IMR-90 (cell line): ENCODE data around the gene SCGB2A2. TPM values are rescaled to one million over a fixed set of nuclear protein-coding genes. Genes with fewer than 3 reads are reported as not detected.

Experiments
- ATAC-seq: fragments of 200-7000 bp; cut with Tn5 transposase; 2 replicates; pipeline ENCODE4 v1.9.1; 2020; ENCODE audit warnings: low read depth, mild to moderate bottlenecking, moderate library complexity
- BruUV-seq: library from RNA; stranded (reverse); fragments of 400-500 nt; replicated peaks from 2 replicates; lab custom pipeline; 2021; lab: Mats Ljungman, UMichigan
- CTCF ChIA-PET: fragments of 300-600 bp; formaldehyde crosslinking; extraction: SDS; loops from one replicate; lab custom pipeline; 2021; ENCODE audit warnings: antibody characterized with exemption; lab: Yijun Ruan, JAX
- POLR2A ChIA-PET: fragments of 300-600 bp; sonication (Branson Sonifier 250); formaldehyde crosslinking; loops from one replicate; lab custom pipeline; 2022; ENCODE audit warnings: antibody characterized with exemption; ENCODE audit not compliant: unreplicated experiment; lab: Charles Lee
- DNase-seq: peaks from one replicate; pipeline ENCODE4 v3.0.0; 2013
- H2AFZ ChIP-seq: replicated peaks from 2 replicates; pipeline ENCODE3; 2013; ENCODE audit warnings: low read length, mild to moderate bottlenecking; ENCODE audit not compliant: poor library complexity
- H2AK5ac ChIP-seq: 2 replicates; pipeline ENCODE4 v1.6.1; 2013; ENCODE audit warnings: low read depth, low read length, inconsistent platforms
- H2AK9ac ChIP-seq: replicated peaks from 2 replicates; pipeline ENCODE3; 2013; ENCODE audit warnings: mild to moderate bottlenecking, low read depth, low read length, moderate library complexity; ENCODE audit not compliant: poor library complexity
- H2BK120ac ChIP-seq: 2 replicates; pipeline ENCODE4 v1.6.1; 2013; ENCODE audit warnings: low read depth, low read length, inconsistent platforms
- H2BK15ac ChIP-seq: 3 replicates; pipeline ENCODE4 v1.6.1; 2013; ENCODE audit warnings: low read depth, low read length, inconsistent platforms
- H2BK20ac ChIP-seq: 2 replicates; pipeline ENCODE4 v1.6.1; 2013; ENCODE audit warnings: low read depth, mild to moderate bottlenecking, inconsistent platforms, low read length, moderate library complexity
- H2BK5ac ChIP-seq: 2 replicates; pipeline ENCODE4 v1.6.1; 2013; ENCODE audit warnings: mild to moderate bottlenecking, low read depth, low read length, inconsistent platforms; ENCODE audit not compliant: poor library complexity, severe bottlenecking
- H3K14ac ChIP-seq: replicated peaks from 2 replicates; pipeline ENCODE4 v1.6.1; 2013; ENCODE audit warnings: low read depth, low read length, inconsistent platforms
- H3K18ac ChIP-seq: 2 replicates; pipeline ENCODE4 v1.6.1; 2013; ENCODE audit warnings: low read depth, low read length, control low read depth
- H3K23ac ChIP-seq: 2 replicates; pipeline ENCODE4 v1.6.1; 2013; ENCODE audit warnings: low read depth, low read length, inconsistent platforms
- H3K27ac ChIP-seq: 2 replicates; pipeline ENCODE4 v1.5.1; 2013; ENCODE audit warnings: mild to moderate bottlenecking, control low read depth, low read length; ENCODE audit not compliant: insufficient read depth
- H3K27me3 ChIP-seq: 2 replicates; pipeline ENCODE4 v1.6.1; 2013; ENCODE audit warnings: low read length; ENCODE audit not compliant: control insufficient read depth, insufficient read depth
- H3K36me3 ChIP-seq: 2 replicates; pipeline ENCODE4 v1.6.1; 2013; ENCODE audit warnings: low read length, mixed read lengths; ENCODE audit not compliant: control insufficient read depth, insufficient read depth
- H3K4ac ChIP-seq: 2 replicates; pipeline ENCODE4 v1.6.1; 2013; ENCODE audit warnings: low read depth, low read length, inconsistent platforms
- H3K4me1 ChIP-seq: 2 replicates; pipeline ENCODE4 v1.6.1; 2013; ENCODE audit warnings: low read length, mixed read lengths; ENCODE audit not compliant: control insufficient read depth, insufficient read depth
- H3K4me2 ChIP-seq: 2 replicates; pipeline ENCODE4 v1.6.1; 2013; ENCODE audit warnings: low read depth, mild to moderate bottlenecking, control low read depth, low read length, moderate library complexity
- H3K4me3 ChIP-seq: 2 replicates; pipeline ENCODE4 v1.5.1; 2013; ENCODE audit warnings: low read depth, mild to moderate bottlenecking, control low read depth, low read length, moderate library complexity; ENCODE audit not compliant: insufficient read depth
- H3K56ac ChIP-seq: 2 replicates; pipeline ENCODE4 v1.6.1; 2013; ENCODE audit warnings: low read length, inconsistent platforms; ENCODE audit not compliant: insufficient read depth; ENCODE audit errors: extremely low read depth
- H3K79me1 ChIP-seq, 2 experiments: 2 replicates each; pipeline ENCODE4 v1.6.1; 2013; ENCODE audit warnings: low read length in 2 of 2, inconsistent platforms in 1 of 2, low read depth in 1 of 2
- H3K9ac ChIP-seq: 2 replicates; pipeline ENCODE4 v1.6.1; 2013; ENCODE audit warnings: low read depth, low read length, control low read depth
- H3K9me1 ChIP-seq: 2 replicates; pipeline ENCODE4 v1.6.1; 2013; ENCODE audit warnings: low read length, inconsistent platforms; ENCODE audit not compliant: insufficient read depth
- H3K9me3 ChIP-seq: 2 replicates; pipeline ENCODE4 v1.6.1; 2013; ENCODE audit warnings: low read length; ENCODE audit not compliant: control insufficient read depth, insufficient read depth
- H4K20me1 ChIP-seq: 2 replicates; pipeline ENCODE4 v1.6.1; 2013; ENCODE audit warnings: low read length, inconsistent platforms; ENCODE audit not compliant: insufficient read depth
- H4K5ac ChIP-seq: 2 replicates; pipeline ENCODE4 v1.6.1; 2013; ENCODE audit warnings: mild to moderate bottlenecking, low read depth, low read length, control low read depth
- H4K8ac ChIP-seq, 2 experiments: 2 replicates each; pipeline ENCODE4 v1.6.1; 2013; ENCODE audit warnings: low read depth in 2 of 2, low read length in 2 of 2, control low read depth in 1 of 2, inconsistent platforms in 1 of 2
- H4K91ac ChIP-seq: 2 replicates; pipeline ENCODE4 v1.6.1; 2013; ENCODE audit warnings: low read depth, low read length, inconsistent platforms; ENCODE audit not compliant: insufficient read depth
- BHLHE40 ChIP-seq: fragments of 150-350 bp; IDR thresholded peaks from 2 replicates; pipeline ENCODE4 v1.6.1; 2016; ENCODE audit warnings: mild to moderate bottlenecking, low read depth, low read length
- MAZ ChIP-seq: IDR thresholded peaks from 2 replicates; pipeline ENCODE4 v1.6.1; 2012; ENCODE audit warnings: low read depth, mild to moderate bottlenecking, low read length, improper control_type of control experiment, moderate library complexity, borderline replicate concordance
- NFE2L2 ChIP-seq: fragments of 150-350 bp; IDR thresholded peaks from 2 replicates; pipeline ENCODE4 v1.6.1; 2016; ENCODE audit warnings: low read depth, mild to moderate bottlenecking, low read length
- RAD21 ChIP-seq: IDR thresholded peaks from 2 replicates; pipeline ENCODE4 v1.6.1; 2012; ENCODE audit warnings: low read length, improper control_type of control experiment
- RCOR1 ChIP-seq: IDR thresholded peaks from 2 replicates; pipeline ENCODE4 v1.6.1; 2012; ENCODE audit warnings: mild to moderate bottlenecking, low read length, improper control_type of control experiment; ENCODE audit not compliant: insufficient replicate concordance
- dilution Hi-C: fragments of 300-500 bp; cut with HindIII; formaldehyde crosslinking; loops from one replicate; pipeline ENCODE4 v1.14.3; 2018; ENCODE audit warnings: low sequenced_read_pairs; ENCODE audit not compliant: unreplicated experiment
- in situ Hi-C: fragments of 300-500 bp; cut with MboI; formaldehyde crosslinking; loops from 3 replicates; pipeline ENCODE4 v1.14.3; 2019; ENCODE audit warnings: low sequenced_read_pairs, inconsistent platforms, mixed read lengths
- intact Hi-C: fragments of 100-400 bp; cut with micrococcal nuclease; formaldehyde crosslinking; loops from 2 replicates; pipeline ENCODE4 v1.10.0; 2022
- polyA plus RNA-seq, 3 experiments: library from polyadenylated mRNA; depleted of rRNA; stranded (reverse); fragments of >200 nt; gene quantifications; 2 replicates each; pipeline ENCODE4 v1.2.3, GENCODE V29; 2012; ENCODE audit warnings: low replicate concordance in 1 of 3
- total RNA-seq: library from RNA; depleted of rRNA; stranded (reverse); fragments of >200 nt; gene quantifications from 2 replicates; pipeline ENCODE4 v1.2.3, GENCODE V29; 2012

The SCGB2A2 gene
- total and polyA plus RNA-seq, 2 of the 4 experiments (the other 2 are of a cell fraction): not detected

DNA sequence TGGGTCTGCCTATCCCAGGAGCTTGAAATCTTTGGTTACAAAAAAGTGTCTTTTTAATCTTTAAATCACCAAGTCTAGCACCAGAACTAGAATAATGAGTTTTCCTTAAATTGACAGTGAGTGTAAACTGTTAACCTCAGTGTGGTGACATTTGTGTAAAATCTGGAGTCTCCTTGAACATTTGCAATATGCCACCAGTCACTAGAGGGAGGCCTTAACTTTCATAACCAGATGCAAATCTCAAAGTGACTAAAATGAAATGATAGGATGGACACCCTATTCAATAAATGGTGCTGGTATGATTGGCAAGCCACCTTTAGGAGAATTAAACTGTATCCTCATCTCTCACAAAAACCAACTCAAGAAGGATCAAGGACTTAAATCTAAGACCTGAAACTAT is 36.2 kb upstream of the SCGB2A2 start:
- H4K20me1 ChIP-seq: no peaks in the 10 kb centered on the region
- H4K5ac ChIP-seq: no peak overlapping the region
- H3K27me3 ChIP-seq: peaks cover 3% of the 10 kb centered on the region
- DNase-seq: no peak
- no peak overlapping the region for H4K8ac ChIP-seq
- no peaks in the 10 kb centered on the region for H3K79me1 ChIP-seq
- POLR2A ChIA-PET: no interaction called here
- H2BK120ac ChIP-seq: no peak overlapping the region
- no peak overlapping the region for H4K91ac ChIP-seq
- in situ Hi-C loops (no loop called here), dilution Hi-C loops (no loop called here), intact Hi-C loops (no loop called here)
- no peak overlapping the region for H3K14ac ChIP-seq
- H2BK15ac ChIP-seq: no peak overlapping the region
- CTCF ChIA-PET: no interaction called here
- H3K4me1 ChIP-seq: no peaks in the 10 kb centered on the region
- no peak overlapping the region for H2BK20ac ChIP-seq
- no peak overlapping the region for H3K4ac ChIP-seq
- H3K4me2 ChIP-seq: no peak overlapping the region
- no peak overlapping the region for H2AK9ac ChIP-seq
- H3K36me3 ChIP-seq: no peaks in the 10 kb centered on the region
- no peak for ATAC-seq
- H3K23ac ChIP-seq: no peak overlapping the region
- no peak overlapping the region for H2AFZ ChIP-seq
- no TSS peak for BruUV-seq
- H2AK5ac ChIP-seq: no peak overlapping the region
- H3K56ac ChIP-seq: no peak overlapping the region
- H3K9me1 ChIP-seq: no peaks in the 10 kb centered on the region
- no peak overlapping the region for H3K9ac ChIP-seq
- no peak overlapping the region for H3K4me3 ChIP-seq
- no peaks in the 10 kb centered on the region for H3K9me3 ChIP-seq
- H3K27ac ChIP-seq: no peak overlapping the region
- H2BK5ac ChIP-seq: no peak overlapping the region
- no peak for TF ChIP-seq BHLHE40
- no peak for TF ChIP-seq RAD21
- TF ChIP-seq RCOR1: no peak
- no peak for TF ChIP-seq MAZ
- TF ChIP-seq NFE2L2: no peak
- no peak overlapping the region for H3K18ac ChIP-seq
